Type B pancreatic cell (in vitro differentiated cells): Measurements from ENCODE around the gene CMKLR1. TPM values are rescaled to one million over a fixed set of nuclear protein-coding genes. Genes with fewer than 3 reads are reported as not detected.

ENCODE experiments used
- DNase-seq: peaks from one replicate; pipeline ENCODE4 v3.0.0; 2021; ENCODE audit warnings: mixed read lengths; ENCODE audit not compliant: unreplicated experiment; ENCODE audit errors: extremely low spot score
- H3K27ac Mint-ChIP-seq: 2 replicates; pipeline ENCODE4 v1.8.0; 2021; ENCODE audit warnings: mild to moderate bottlenecking, mixed read lengths
- H3K27me3 Mint-ChIP-seq: 2 replicates; pipeline ENCODE4 v1.8.0; 2021; ENCODE audit warnings: mixed read lengths
- H3K36me3 Mint-ChIP-seq: 2 replicates; pipeline ENCODE4 v1.8.0; 2021; ENCODE audit warnings: mixed read lengths
- H3K4me1 Mint-ChIP-seq: one replicate; pipeline ENCODE4 v1.8.0; 2021; ENCODE audit warnings: mixed read lengths; ENCODE audit not compliant: unreplicated experiment
- H3K4me3 Mint-ChIP-seq: 2 replicates; pipeline ENCODE4 v1.8.0; 2021; ENCODE audit warnings: mild to moderate bottlenecking, mixed read lengths
- H3K9me3 Mint-ChIP-seq: 2 replicates; pipeline ENCODE4 v1.8.0; 2021; ENCODE audit warnings: mixed read lengths
- CTCF ChIP-seq: fragments of 200-600 bp; sonication (generic); conservative IDR thresholded peaks from 2 replicates; pipeline ENCODE4 v1.5.0; 2021; ENCODE audit warnings: antibody characterized with exemption, mild to moderate bottlenecking
- total RNA-seq: library from RNA; stranded (reverse); gene quantifications from 2 replicates; pipeline ENCODE4 v1.2.1, GENCODE V29; 2021; ENCODE audit warnings: low replicate concordance

Gene CMKLR1
- total RNA-seq, 1 donor from 2014 or later = 0.97 TPM

DNA sequence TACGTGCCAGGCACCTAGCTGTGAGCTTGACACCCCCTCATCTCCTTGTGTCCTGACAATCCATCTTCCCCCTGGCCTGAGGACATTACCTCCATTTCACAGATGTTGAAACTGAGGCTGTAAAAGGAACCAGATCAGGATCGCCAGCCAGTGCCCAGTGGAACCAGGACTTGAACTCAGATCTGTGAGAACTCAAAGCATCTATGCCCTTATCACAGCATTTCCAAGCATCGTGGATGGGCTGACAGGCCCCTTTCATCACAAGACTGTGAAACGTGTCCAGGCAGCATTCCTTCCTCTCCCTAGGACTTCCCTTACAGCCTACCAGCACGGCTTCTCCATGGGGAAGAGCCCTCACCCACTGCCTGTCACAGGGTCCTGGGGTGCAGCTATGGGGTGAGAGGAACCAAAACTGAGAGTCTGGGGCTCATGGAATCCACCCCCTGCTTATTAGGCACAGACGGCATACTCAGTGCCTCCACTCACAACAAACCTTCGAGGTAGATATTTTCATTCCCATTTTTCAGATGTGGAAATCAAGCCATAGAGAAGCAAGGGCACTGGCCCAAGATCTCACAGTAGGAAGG is 26.9 kb downstream of the CMKLR1 start:
- Mint-ChIP-seq H3K4me3 (no peak overlapping the region), H3K4me1 (peaks cover 34% of the 10 kb centered on the region), H3K9me3 (no peaks in the 10 kb centered on the region), H3K27ac (no peak overlapping the region), H3K27me3 (no peaks in the 10 kb centered on the region), H3K36me3 (no peaks in the 10 kb centered on the region)
- TF ChIP-seq CTCF = no peak
- DNase-seq = no peak

DNA sequence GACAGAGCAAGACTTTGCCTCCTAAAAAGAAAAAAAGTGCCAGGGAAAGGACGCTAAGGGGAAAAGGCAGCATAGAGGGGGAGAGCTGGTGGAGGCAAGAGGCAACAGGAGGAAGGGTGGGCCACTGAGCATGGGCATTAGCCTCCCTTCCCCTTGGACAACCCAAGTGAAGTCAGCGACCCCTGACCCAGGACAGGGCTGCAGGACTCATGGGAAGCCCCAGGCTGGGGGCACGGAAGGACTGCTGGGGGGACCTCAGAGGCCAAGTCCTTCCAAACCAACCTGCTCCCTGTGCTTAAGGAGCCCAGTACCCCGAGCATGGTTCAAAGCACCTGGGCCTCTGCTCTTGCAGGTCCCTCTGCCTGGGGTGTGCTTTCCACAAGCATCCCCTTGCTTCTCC is 27.5 kb downstream of the CMKLR1 start:
- Mint-ChIP-seq H3K4me1 (peaks cover 37% of the 10 kb centered on the region), H3K27ac (no peak overlapping the region), H3K9me3 (no peaks in the 10 kb centered on the region), H3K27me3 (peaks cover 3% of the 10 kb centered on the region), H3K36me3 (no peaks in the 10 kb centered on the region), H3K4me3 (no peak overlapping the region)
- no peak for TF ChIP-seq CTCF
- no peak for DNase-seq

DNA sequence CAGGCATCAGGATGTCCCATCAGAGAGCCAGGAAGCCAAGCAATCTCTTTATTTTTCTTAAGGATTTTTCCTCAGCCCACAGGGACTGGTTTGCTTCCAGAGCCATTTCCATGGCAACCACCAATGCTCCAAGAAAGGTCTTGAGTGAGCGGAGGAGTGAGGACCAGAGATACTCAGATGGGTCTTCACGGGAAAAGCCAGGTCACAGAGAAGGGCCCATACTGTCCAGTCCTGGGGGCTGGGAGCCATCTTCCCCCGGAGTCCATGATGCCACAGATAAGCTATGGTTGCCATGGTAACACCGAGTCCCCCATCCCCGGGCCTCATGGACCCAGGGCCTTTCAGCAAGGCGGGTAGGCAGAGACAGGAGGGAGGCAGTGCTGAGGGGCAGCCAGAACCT is 28.6 kb downstream of the CMKLR1 start:
- Mint-ChIP-seq H3K27ac (no peak overlapping the region), H3K36me3 (no peaks in the 10 kb centered on the region), H3K4me3 (no peak overlapping the region), H3K27me3 (peaks cover 5% of the 10 kb centered on the region), H3K4me1 (peaks cover 40% of the 10 kb centered on the region), H3K9me3 (no peaks in the 10 kb centered on the region)
- DNase-seq = no peak
- no peak for TF ChIP-seq CTCF

GRCh38 chr12:108309674-108310312 is 29.3 kb downstream of the CMKLR1 start:
- no peak for TF ChIP-seq CTCF
- Mint-ChIP-seq H3K4me1 (peaks cover 46% of the 10 kb centered on the region), H3K27ac (no peak overlapping the region), H3K4me3 (no peak overlapping the region), H3K36me3 (no peaks in the 10 kb centered on the region), H3K27me3 (peaks cover 5% of the 10 kb centered on the region), H3K9me3 (no peaks in the 10 kb centered on the region)
- DNase-seq = no peak

DNA sequence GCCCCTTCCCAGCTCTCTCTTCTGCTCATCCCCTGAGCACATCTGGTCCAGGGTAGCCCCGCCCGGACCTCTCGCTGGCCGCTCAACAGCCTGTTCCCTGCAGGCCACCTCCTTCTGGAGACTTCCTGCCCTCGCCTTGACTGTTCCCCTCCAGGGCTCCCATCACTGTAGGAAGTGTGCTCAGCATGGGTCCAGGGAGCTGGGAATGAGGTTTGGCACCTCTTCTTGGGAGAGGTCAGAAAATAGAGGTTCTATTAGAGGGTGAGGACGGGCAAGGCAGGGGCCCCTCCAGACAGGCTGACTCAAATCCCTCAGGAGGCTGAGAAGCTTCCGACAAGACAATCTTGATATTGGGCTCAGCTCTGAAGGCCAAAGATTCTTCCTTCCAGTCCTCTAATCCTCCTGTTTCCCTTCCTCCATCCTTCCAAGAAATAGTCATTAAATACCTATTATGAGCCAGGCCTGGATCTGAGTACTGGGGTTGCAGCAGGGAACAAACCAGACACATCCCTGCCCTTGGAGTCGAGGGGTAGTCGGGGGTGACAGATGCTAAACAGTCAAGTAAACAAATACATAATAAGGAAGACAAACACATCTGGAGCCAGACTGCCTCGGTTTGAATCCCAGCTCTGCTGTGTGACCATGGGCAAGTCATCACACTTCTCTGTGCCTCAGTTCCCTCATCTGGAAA is 30.6 kb downstream of the CMKLR1 start:
- no peak for TF ChIP-seq CTCF
- Mint-ChIP-seq H3K9me3 (no peaks in the 10 kb centered on the region), H3K36me3 (no peaks in the 10 kb centered on the region), H3K4me3 (no peak overlapping the region), H3K27me3 (peaks cover 5% of the 10 kb centered on the region), H3K4me1 (peaks cover 52% of the 10 kb centered on the region), H3K27ac (no peak overlapping the region)
- no peak for DNase-seq
